Muscle of back (tissue), 13 donors: ENCODE results near the gene SUV39H2. TPM values are rescaled to one million over a fixed set of nuclear protein-coding genes. Genes with fewer than 3 reads are reported as not detected.
A peak's percentile ranks its signal among the peaks of the same experiment; 100 is the strongest.
"Not testable (repeated sequence)": the region's sequence is repeated elsewhere in the genome, so short reads cannot be mapped to it uniquely, and the experiment has no call there.

Experiments used
- DNase-seq, 3 donors: peaks; one replicate each; pipeline versions ENCODE4 v3.0.0 to v3.0.0-alpha.2; 2013
- long read RNA-seq, 9 donors: transcript quantifications; one replicate each; lab custom pipeline, GENCODE V29; 2026
- polyA plus RNA-seq, 10 donors: library from polyadenylated mRNA; unstranded; fragments of 120-200 nt; gene quantifications; one replicate each; pipeline ENCODE4 v1.2.1, GENCODE V29; 2013; ENCODE audit not compliant: insufficient read length in 10 of 10

The SUV39H2 gene
- polyA plus RNA-seq: 10 to 100 TPM in 9 of 10 donors, 1 to 10 TPM in 1; 10.0 to 17.7 (median 13.1) TPM
- long read RNA-seq, donor 1, partial matches to known transcripts: 0 of 3 reads
- long read RNA-seq, donor 1, other reads (novel, unspliced or antisense): 0 of 3 reads
- long read RNA-seq, donor 2, partial matches to known transcripts: 0 of 3 reads
- long read RNA-seq, donor 2, other reads (novel, unspliced or antisense): 0 of 3 reads
- long read RNA-seq, donor 3: 0 reads
- long read RNA-seq, donor 4, partial matches to known transcripts: 8 of 10 reads
- long read RNA-seq, donor 4, other reads (novel, unspliced or antisense): 0 of 10 reads
- long read RNA-seq, donor 5, partial matches to known transcripts: 0 of 1 reads
- long read RNA-seq, donor 5, other reads (novel, unspliced or antisense): 0 of 1 reads
- long read RNA-seq, donor 6, partial matches to known transcripts: 0 of 3 reads
- long read RNA-seq, donor 6, other reads (novel, unspliced or antisense): 0 of 3 reads
- long read RNA-seq, donor 7: 0 reads
- long read RNA-seq, donor 8, partial matches to known transcripts: 0 of 3 reads
- long read RNA-seq, donor 8, other reads (novel, unspliced or antisense): 0 of 3 reads
- long read RNA-seq, donor 9: 0 reads

- DNase-seq: peak; percentile 97 to 99 (median 98)
These were observed at the start of gene SUV39H2 for GRCh38 chr10:14878266-14879123. TSS of gene SUV39H2 (plus strand) at chr10:14878866. CDS start at chr10:14878889, 23 bp downstream.

GRCh38 chr10:14833106-14833505 lies 45.6 kb upstream of the SUV39H2 start:
- DNase-seq: no peak

DNA sequence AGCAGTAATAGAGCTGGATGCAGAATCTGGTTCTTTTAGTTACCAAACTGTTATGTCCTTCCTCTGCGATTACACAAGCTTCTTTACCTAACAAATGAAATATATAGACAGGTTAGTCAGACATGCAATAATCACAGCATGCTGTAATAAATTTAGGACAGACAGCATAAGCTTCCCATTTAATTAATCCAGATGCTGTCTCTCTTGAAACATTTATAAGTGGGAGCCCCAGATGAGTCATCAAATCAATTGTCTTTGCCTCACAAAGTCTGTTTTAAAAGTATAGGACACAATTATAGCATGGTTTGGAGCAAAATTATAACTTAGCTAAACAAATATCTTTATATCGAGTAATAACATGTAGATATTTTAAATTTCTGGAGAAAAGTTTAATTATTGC lies 42.5 kb upstream of the SUV39H2 start:
- peak in 1 of 3 donors; percentile 4 for DNase-seq

- no peak for DNase-seq
These were observed 41.5 kb upstream of the SUV39H2 start for GRCh38 chr10:14837003-14837756.

GRCh38 chr10:14837757-14838581 lies 40.7 kb upstream of the SUV39H2 start, which contains the start of the genes CDNF, HSPA14 and MSANTD7:
TSS of gene CDNF (minus strand) at chr10:14838037. CDS start at chr10:14837946, 91 bp downstream.
TSS of gene HSPA14 (plus strand) at chr10:14838306. CDS start at chr10:14838403, 97 bp downstream.
TSS of gene MSANTD7 (plus strand) at chr10:14838306. CDS start at chr10:14842285, 3,979 bp downstream.
- peak; percentile 99 to 100 (median 100) for DNase-seq

DNA sequence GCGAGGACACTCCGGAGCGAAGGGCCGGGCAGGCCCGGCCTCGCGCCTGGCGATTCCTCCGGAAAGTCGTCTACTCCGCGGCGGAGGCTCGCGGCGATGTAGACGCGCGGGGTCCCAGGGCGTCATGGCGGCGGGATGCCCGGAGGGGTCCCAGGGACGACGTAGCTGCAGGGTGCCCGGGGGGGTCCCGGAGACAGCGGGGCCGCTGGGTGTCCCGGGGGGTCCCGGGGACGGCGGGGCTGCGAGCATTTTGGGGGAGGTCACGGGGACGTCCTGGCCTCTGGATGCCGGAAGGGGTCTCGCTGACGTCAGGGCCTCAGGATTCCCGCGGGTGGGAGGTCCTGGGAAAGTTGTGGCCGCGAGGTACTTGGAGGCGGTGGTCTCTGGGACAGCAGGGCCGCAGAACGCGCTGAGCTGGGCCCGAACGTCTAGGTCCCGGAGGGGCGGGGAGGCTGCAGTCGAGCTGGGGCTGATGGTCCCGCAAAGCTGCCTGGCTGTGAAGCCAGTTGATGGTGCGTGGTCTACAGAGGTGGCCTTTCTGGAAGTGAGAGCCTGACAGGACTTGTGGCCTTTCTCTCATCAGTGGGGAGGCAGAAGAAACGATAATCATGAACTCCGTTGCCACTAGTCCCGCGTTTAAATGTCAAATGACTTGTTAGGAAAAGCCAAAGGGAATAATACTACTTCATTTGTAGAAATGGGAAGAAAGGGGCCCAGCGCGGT lies 39.9 kb upstream of the SUV39H2 start:
- peak; percentile 5 to 79 (median 55) for DNase-seq

DNA sequence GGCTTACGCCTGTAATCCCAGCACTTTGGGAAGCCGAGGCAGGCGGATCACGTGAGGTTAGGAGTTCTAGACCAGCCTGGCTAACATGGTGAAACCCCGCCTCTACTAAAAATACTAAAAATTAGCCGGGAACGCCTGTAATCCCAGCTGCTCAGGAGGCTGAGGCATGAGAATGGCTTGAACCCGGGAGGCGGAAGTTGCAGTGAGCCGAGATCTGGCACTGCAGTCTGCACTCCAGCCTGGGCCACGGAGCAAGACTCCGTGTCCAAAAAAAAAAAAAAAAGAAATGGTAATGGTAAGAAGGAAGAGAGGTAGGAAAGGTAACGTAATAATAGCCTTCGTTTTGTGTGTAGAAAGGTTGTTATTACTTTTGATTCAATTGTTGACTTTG lies 39.4 kb upstream of the SUV39H2 start:
- peak in 1 of 3 donors; percentile 18 for DNase-seq

DNA sequence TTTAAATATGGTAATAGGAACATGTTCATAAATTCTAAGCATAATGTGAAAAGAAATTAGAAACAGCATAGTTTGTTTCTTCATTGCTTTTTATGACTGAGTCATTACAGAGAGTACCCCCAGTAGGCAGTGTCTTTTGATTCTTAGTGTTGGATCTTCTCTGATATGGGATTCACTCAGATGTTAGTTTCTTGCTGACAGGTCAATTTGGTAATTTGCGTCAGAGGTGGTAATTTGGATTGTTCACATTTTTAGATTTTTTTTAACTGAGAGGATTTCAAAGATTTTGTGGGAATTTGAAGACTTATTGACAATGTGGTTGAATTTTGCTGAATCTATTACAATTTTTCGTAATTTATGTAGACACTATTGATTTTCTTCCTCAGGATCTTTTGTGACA lies 38.5 kb upstream of the SUV39H2 start:
- no peak for DNase-seq

- DNase-seq: no peak
These were observed 35.2 kb upstream of the SUV39H2 start for GRCh38 chr10:14843327-14843988.

GRCh38 chr10:14844948-14845347 lies 33.7 kb upstream of the SUV39H2 start:
- DNase-seq: no peak

DNA sequence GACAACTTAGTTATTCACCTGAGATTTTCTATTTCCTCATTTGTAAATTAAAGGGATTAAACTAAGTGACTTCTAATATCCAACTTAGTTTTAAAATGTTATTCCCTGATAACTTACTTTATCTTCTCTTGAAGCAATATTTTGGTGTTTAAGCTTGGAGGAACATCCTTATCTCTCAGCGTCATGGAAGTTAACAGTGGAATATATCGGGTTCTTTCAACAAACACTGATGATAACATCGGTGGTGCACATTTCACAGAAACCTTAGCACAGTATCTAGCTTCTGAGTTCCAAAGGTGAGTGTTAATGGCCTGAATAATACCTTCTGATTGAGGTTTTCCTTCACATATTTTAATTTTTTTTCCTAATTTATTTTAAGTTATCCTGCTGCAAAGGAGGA lies 26.4 kb upstream of the SUV39H2 start:
- no peak for DNase-seq

DNA sequence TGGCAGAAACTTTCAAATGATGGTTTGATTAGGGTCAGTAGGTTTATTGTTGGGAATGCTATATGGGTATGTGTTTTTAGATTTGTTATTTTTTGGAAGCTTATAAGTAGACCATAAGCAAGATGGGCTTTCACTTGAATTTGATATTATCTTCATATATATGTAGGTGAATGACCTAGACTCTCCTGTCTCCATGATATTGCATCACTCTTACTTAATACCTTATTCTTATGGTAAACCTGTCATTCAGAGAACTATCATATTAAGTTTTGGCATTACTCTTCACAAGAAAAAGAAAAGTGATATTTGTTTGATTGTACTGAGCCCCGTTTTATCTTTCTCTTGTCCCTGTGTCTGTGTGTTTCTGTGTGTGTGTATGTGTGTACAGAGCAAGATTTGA lies 23.2 kb upstream of the SUV39H2 start:
- DNase-seq: no peak

GRCh38 chr10:14858338-14858960 lies 20.2 kb upstream of the SUV39H2 start:
- DNase-seq: no peak

- no peak for DNase-seq
These were observed 19.6 kb upstream of the SUV39H2 start for GRCh38 chr10:14859043-14859442.

- DNase-seq: no peak
These were observed 18.9 kb upstream of the SUV39H2 start for GRCh38 chr10:14859775-14860174.

- DNase-seq: no peak
These were observed 17.9 kb upstream of the SUV39H2 start for GRCh38 chr10:14860791-14861190.

- not testable (repeated sequence) for DNase-seq
These were observed 14.2 kb upstream of the SUV39H2 start for GRCh38 chr10:14864466-14864865.

GRCh38 chr10:14864871-14865270 lies 13.8 kb upstream of the SUV39H2 start:
- DNase-seq: not testable (repeated sequence)
